ENCODE data around the gene APLF.

The APLF gene

DNA sequence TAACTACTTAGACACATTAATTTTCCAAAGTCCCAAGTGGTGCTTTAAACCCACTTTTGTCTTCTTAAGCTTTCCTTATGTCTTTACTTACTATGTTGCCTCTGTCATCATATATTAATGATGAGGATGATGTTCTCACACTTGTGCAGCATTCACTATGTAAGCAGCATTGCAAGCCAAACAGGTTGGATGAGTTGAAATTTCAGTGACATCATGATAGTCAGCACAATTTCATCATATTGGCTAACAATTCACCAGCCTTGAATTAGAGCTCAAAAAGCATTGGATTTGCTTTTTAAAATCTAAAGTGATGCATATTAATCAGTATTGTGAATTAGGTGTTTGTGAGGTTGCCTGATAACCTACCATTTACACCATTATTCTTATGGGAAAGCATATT lies 7.7 kb downstream of the APLF start:
- no peak for DNase-seq (ENCODE audit: extremely low read depth, insufficient read length)
- H3K36me3 ChIP-seq (ENCODE audit: control insufficient read depth, insufficient read depth, low read length) = no peaks in the 10 kb centered on the region
- no peaks in the 10 kb centered on the region for H3K27me3 ChIP-seq (replicated peaks; ENCODE audit: control insufficient read depth, insufficient read depth, low read length)
- TF ChIP-seq, protein P1, sequence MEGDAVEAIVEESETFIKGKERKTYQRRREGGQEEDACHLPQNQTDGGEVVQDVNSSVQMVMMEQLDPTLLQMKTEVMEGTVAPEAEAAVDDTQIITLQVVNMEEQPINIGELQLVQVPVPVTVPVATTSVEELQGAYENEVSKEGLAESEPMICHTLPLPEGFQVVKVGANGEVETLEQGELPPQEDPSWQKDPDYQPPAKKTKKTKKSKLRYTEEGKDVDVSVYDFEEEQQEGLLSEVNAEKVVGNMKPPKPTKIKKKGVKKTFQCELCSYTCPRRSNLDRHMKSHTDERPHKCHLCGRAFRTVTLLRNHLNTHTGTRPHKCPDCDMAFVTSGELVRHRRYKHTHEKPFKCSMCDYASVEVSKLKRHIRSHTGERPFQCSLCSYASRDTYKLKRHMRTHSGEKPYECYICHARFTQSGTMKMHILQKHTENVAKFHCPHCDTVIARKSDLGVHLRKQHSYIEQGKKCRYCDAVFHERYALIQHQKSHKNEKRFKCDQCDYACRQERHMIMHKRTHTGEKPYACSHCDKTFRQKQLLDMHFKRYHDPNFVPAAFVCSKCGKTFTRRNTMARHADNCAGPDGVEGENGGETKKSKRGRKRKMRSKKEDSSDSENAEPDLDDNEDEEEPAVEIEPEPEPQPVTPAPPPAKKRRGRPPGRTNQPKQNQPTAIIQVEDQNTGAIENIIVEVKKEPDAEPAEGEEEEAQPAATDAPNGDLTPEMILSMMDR (IDR thresholded peaks at IDR 0.05; ENCODE audit: insufficient read depth, low read length, poor library complexity, severe bottlenecking) = no peak
- H3K4me3 ChIP-seq (replicated peaks; ENCODE audit: low read depth, low read length) = no peak overlapping the region

DNA sequence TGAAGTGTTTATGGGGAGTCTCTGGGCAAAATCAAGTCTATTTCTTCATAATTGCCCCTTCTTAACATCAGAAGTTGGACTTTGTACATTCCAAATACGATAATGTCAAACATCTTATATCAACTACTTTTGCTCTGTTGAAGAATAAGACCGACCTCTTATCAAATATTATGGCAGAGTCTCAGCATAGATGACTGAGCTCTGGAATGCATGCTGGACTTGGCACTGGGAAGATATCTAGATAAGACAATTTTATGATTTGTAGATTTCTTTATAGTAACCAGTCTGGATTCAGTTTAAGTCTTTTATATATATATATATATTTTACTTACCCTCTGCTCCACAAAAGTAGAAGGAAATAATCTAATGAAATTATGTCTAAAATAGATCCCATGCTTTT lies 8.2 kb downstream of the APLF start:
- DNase-seq (ENCODE audit: extremely low read depth, insufficient read length) = no peak

GRCh38 chr2:68476454-68476853 lies 9.1 kb downstream of the APLF start:
- H3K4me3 ChIP-seq (replicated peaks; ENCODE audit: low read depth, low read length) = no peak overlapping the region
- DNase-seq (ENCODE audit: extremely low read depth, insufficient read length) = no peak
- TF ChIP-seq, protein P1 (IDR thresholded peaks at IDR 0.05; ENCODE audit: insufficient read depth, low read length, poor library complexity, severe bottlenecking) = no peak
- H3K27me3 ChIP-seq (replicated peaks; ENCODE audit: control insufficient read depth, insufficient read depth, low read length) = no peaks in the 10 kb centered on the region
- H3K36me3 ChIP-seq (ENCODE audit: control insufficient read depth, insufficient read depth, low read length) = no peaks in the 10 kb centered on the region

More for the DNA sequence above, 8.2 kb downstream of the APLF start:
- TF ChIP-seq, protein P1 (IDR thresholded peaks at IDR 0.05; ENCODE audit: insufficient read depth, low read length, poor library complexity, severe bottlenecking) = no peak
- Histone ChIP-seq H3K36me3 (ENCODE audit: control insufficient read depth, insufficient read depth, low read length) (no peaks in the 10 kb centered on the region), H3K27me3 (replicated peaks; ENCODE audit: control insufficient read depth, insufficient read depth, low read length) (no peaks in the 10 kb centered on the region), H3K4me3 (replicated peaks; ENCODE audit: low read depth, low read length) (no peak overlapping the region)

- H3K4me3 ChIP-seq (replicated peaks; ENCODE audit: low read depth, low read length) = no peak overlapping the region
- H3K27me3 ChIP-seq (replicated peaks; ENCODE audit: control insufficient read depth, insufficient read depth, low read length) = no peaks in the 10 kb centered on the region
- TF ChIP-seq, protein P1 (IDR thresholded peaks at IDR 0.05; ENCODE audit: insufficient read depth, low read length, poor library complexity, severe bottlenecking) = no peak
- DNase-seq (ENCODE audit: extremely low read depth, insufficient read length) = no peak
- H3K36me3 ChIP-seq (ENCODE audit: control insufficient read depth, insufficient read depth, low read length) = no peaks in the 10 kb centered on the region
Measured at GRCh38 chr2:68478688-68479087, 11.3 kb downstream of the APLF start.

DNA sequence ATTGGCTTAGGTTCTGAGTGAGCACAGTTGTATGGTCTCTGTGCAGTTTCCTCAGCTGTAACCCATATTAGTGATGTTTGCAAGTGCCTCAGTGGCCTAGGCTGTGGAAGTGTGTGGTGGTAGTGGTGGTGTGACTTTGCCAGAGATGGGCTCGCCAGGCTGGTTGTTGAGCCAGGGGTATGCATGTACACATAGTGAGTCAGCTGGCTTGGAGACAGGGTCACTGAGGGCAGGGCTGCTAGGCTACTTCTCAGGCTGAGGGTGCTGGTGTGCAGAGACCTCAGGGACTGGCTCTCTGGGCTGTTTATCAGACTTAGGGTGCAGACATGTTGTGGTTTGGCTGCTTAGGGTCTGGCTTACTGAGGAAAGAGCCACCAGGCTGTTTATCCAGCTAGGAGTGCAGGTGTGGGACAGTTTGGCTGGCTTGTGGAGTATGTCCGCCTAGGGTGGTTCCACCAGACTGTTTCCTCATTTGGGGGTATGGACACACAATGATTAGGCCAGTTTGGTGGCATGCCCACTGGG lies 15.0 kb downstream of the APLF start:
- no peak overlapping the region for H3K4me3 ChIP-seq (replicated peaks; ENCODE audit: low read depth, low read length)
- no peaks in the 10 kb centered on the region for H3K27me3 ChIP-seq (replicated peaks; ENCODE audit: control insufficient read depth, insufficient read depth, low read length)
- TF ChIP-seq, protein P1 (IDR thresholded peaks at IDR 0.05; ENCODE audit: insufficient read depth, low read length, poor library complexity, severe bottlenecking) = no peak
- H3K36me3 ChIP-seq (ENCODE audit: control insufficient read depth, insufficient read depth, low read length) = no peaks in the 10 kb centered on the region
- no peak for DNase-seq (ENCODE audit: extremely low read depth, insufficient read length)

DNA sequence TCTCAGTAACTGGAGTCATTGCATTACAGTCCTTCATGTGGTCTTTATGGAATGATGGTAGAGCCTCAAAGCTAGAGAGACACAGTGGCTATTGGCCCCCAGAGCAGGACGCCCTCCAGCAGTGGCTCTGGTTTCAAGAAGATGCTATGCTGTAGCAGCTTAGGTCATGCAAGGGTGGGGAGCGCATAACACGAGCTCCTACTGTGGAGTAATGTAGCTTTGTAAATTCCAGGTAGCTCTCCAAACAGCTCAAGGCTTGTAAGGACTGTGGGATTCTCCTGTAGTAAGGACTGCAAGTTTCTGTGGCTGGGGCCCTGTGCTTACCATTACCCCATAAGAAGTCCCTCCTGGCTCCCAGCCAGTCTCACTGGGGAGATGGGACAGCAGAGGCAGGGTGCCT lies 15.6 kb downstream of the APLF start:
- TF ChIP-seq, protein P1 (IDR thresholded peaks at IDR 0.05; ENCODE audit: insufficient read depth, low read length, poor library complexity, severe bottlenecking) = no peak
- Histone ChIP-seq H3K27me3 (replicated peaks; ENCODE audit: control insufficient read depth, insufficient read depth, low read length) (no peaks in the 10 kb centered on the region), H3K4me3 (replicated peaks; ENCODE audit: low read depth, low read length) (no peak overlapping the region), H3K36me3 (ENCODE audit: control insufficient read depth, insufficient read depth, low read length) (no peaks in the 10 kb centered on the region)
- DNase-seq (ENCODE audit: extremely low read depth, insufficient read length) = no peak

Measured in GM06990 (cell line).